Heart right ventricle (tissue), 16 donors: Measurements from ENCODE around the gene ANO10. TPM values are rescaled to one million over a fixed set of nuclear protein-coding genes. Genes with fewer than 3 reads are reported as not detected.

Experiments used
- ATAC-seq, 8 donors: fragments of 200-7000 bp; cut with Tn5 transposase; one replicate each; pipeline ENCODE4 v1.9.1; 2020; ENCODE audit warnings: mild to moderate bottlenecking in 8 of 8, moderate library complexity in 8 of 8, moderate number of reproducible peaks in 1 of 8
- DNase-seq, 2 donors: peaks; one replicate each; pipeline ENCODE4 v3.0.0-alpha.2; 2020
- H3K27ac ChIP-seq, 10 donors: fragments of 200-600 bp; sonication (generic) in 2 of 10; one replicate each; pipeline versions ENCODE4 v1.5.0 to v1.8.0; 2020 to 2022; ENCODE audit warnings: mild to moderate bottlenecking in 3 of 10
- H3K27me3 ChIP-seq, 7 donors: fragments of 200-600 bp; one replicate each; pipeline ENCODE4 v1.8.0; 2021 to 2022; ENCODE audit warnings: mild to moderate bottlenecking in 2 of 7
- H3K36me3 ChIP-seq, 9 donors: fragments of 200-600 bp; sonication (generic) in 1 of 9; one replicate each; pipeline versions ENCODE4 v1.5.0 to v1.8.0; 2020 to 2022; ENCODE audit warnings: mild to moderate bottlenecking in 2 of 9
- H3K4me1 ChIP-seq, 9 donors: fragments of 200-600 bp; sonication (generic) in 1 of 9; one replicate each; pipeline versions ENCODE4 v1.5.0 to v1.8.0; 2020 to 2022; ENCODE audit warnings: mild to moderate bottlenecking in 4 of 9
- H3K4me3 ChIP-seq, 10 donors: fragments of 200-600 bp; sonication (generic) in 2 of 10; one replicate each; pipeline versions ENCODE4 v1.5.0 to v1.8.0; 2020 to 2022; ENCODE audit warnings: mild to moderate bottlenecking in 7 of 10, moderate library complexity in 2 of 10
- H3K9me3 ChIP-seq, 11 donors: fragments of 200-600 bp in 10 of 11; sonication (generic) in 2 of 11; one replicate each; pipeline versions ENCODE4 v1.5.0 to v1.8.0; 2013 to 2022; ENCODE audit warnings: mild to moderate bottlenecking in 2 of 11, control low read depth in 1 of 11, moderate library complexity in 1 of 11
- CTCF ChIP-seq, 9 donors: fragments of 200-600 bp; sonication (generic) in 2 of 9; IDR thresholded peaks; one replicate each; pipeline versions ENCODE4 v1.5.0 to v1.8.0; 2021 to 2022; ENCODE audit warnings: antibody characterized with exemption in 9 of 9, mild to moderate bottlenecking in 5 of 9, moderate library complexity in 1 of 9
- WGBS, 2 donors: extraction: QIAGEN DNeasy Blood & Tissue Kit; methylation state at CpG; one replicate each; pipeline ENCODE4 v1.1.7; 2013; ENCODE audit warnings: inconsistent platforms in 1 of 2; 5-methylcytosine and 5-hydroxymethylcytosine counted together
- intact Hi-C, 10 donors: fragments of 100-400 bp; cut with DNase I; formaldehyde crosslinking; loops; one replicate each; pipeline versions ENCODE4 v1.11.1 to v1.14.2; 2022
- polyA plus RNA-seq, 2 donors: library from polyadenylated mRNA; stranded (reverse); fragments of 200-250 nt; gene quantifications; one replicate each; pipeline ENCODE4 v1.2.3, GENCODE V29; 2013
- total RNA-seq, 10 donors: library from RNA; stranded (reverse); fragmentation: NEBNext Ultra II Directional in 3 of 10; extraction: Animal tissue kit (Norgen Biotek cat#: 25700) in 3 of 10; gene quantifications; one replicate each; pipeline versions ENCODE4 v1.2.1 to v1.2.4, GENCODE V29; 2021 to 2023
- donor health status: Arrhythmogenic right ventricular cardiomyopathy.
- donor health status: ischemic (EF 13 %, LVEDD 7.1; RV severe dilation, severe dysfunction).
- donor health status: healthy with polysubstance abuse.
- donor health status: DM: no; HTN: yes; CAD: no.
- donor health status: DM: no; HTN: no; CAD: no.
- donor health status: ischemic (EF 25% LVEDD 6.9; RV normal size, moderate dysfunction).
- donor health status: ischemic (EF 25% LVEDD 5.7; RV mildly dilated, moderate dysfunction).
- donor health status: healthy.
- donor health status: DM: yes; HTN: yes; CAD: no.
- donor health status: Ischemic cardiomyopathy.
- donor health status: ischemic (EF 35%, LVEDD 5.7; RV mildly dilated, moderate dysfunction).
- donor health status: nonischemic (EF 11% LVEDD 7.7; RV severe dilation, severe dysfunction).
- donor health status: DM: yes; HTN: yes; CAD: no.
- donor health status: PGD.
- donor health status: ischemic (EF 29% LVEDD 5.4; RV normal size, mild dysfunction).
- donor health status: nonischemic (EF 23%, LVEDD 6.1; RV moderate dilation, normal function).

The ANO10 gene
- total and polyA plus RNA-seq, 12 donors = 7.1 to 24.2 (median 13.3) TPM

- ATAC-seq (no peak), DNase-seq (no peak)
- no peak overlapping the region for H3K4me3 ChIP-seq
- 93 to 95% methylated on average over 3 of the region's 3 CpGs for WGBS, 2 donors
- intact Hi-C loops = no loop called here
- H3K27me3 ChIP-seq = no peaks in the 10 kb centered on the region
- H3K9me3 ChIP-seq = peaks cover 0 to 14% (median 0%) of the 10 kb centered on the region in 11 donors
- H3K4me1 ChIP-seq = peaks cover 0 to 22% (median 8%) of the 10 kb centered on the region in 9 donors
- TF ChIP-seq CTCF (IDR thresholded peaks at IDR 0.05) = no peak
- H3K27ac ChIP-seq = no peak overlapping the region
- H3K36me3 ChIP-seq = peaks cover 0 to 19% (median 0%) of the 10 kb centered on the region in 9 donors
Measured at GRCh38 chr3:43587303-43587702, 34.5 kb downstream of the ANO10 start.

GRCh38 chr3:43584043-43584826 is 37.6 kb downstream of the ANO10 start:
- peaks cover 0 to 6% (median 0%) of the 10 kb centered on the region in 9 donors for H3K36me3 ChIP-seq
- peaks cover 0 to 22% (median 8%) of the 10 kb centered on the region in 9 donors for H3K4me1 ChIP-seq
- WGBS, 2 donors = 97 to 98% methylated on average over 14 of the region's 14 CpGs

GRCh38 chr3:43583481-43583880 is 38.3 kb downstream of the ANO10 start:
- Histone ChIP-seq H3K36me3 (peaks cover 0 to 8% (median 0%) of the 10 kb centered on the region in 9 donors), H3K4me1 (peaks cover 0 to 22% (median 8%) of the 10 kb centered on the region in 9 donors), H3K27me3 (no peaks in the 10 kb centered on the region), H3K4me3 (no peak overlapping the region), H3K9me3 (no peaks in the 10 kb centered on the region), H3K27ac (no peak overlapping the region)
- intact Hi-C loops = no loop called here
- TF ChIP-seq CTCF (IDR thresholded peaks at IDR 0.05) = no peak
- 88 to 92% methylated on average over 4 of the region's 4 CpGs for WGBS, 2 donors
- ATAC-seq (no peak), DNase-seq (no peak)

More at GRCh38 chr3:43584043-43584826, 37.6 kb downstream of the ANO10 start:
- H3K27ac ChIP-seq = no peak overlapping the region
- H3K27me3 ChIP-seq = no peaks in the 10 kb centered on the region
- ATAC-seq (no peak), DNase-seq (no peak)
- intact Hi-C loops = no loop called here
- no peak overlapping the region for H3K4me3 ChIP-seq
- TF ChIP-seq CTCF (IDR thresholded peaks at IDR 0.05) = no peak
- H3K9me3 ChIP-seq = no peaks in the 10 kb centered on the region

GRCh38 chr3:43582866-43583265 is 38.9 kb downstream of the ANO10 start:
- Histone ChIP-seq H3K36me3 (peaks cover 0 to 11% (median 4%) of the 10 kb centered on the region in 9 donors), H3K27me3 (no peaks in the 10 kb centered on the region), H3K4me1 (peaks cover 0 to 22% (median 8%) of the 10 kb centered on the region in 9 donors), H3K9me3 (no peaks in the 10 kb centered on the region), H3K27ac (peak overlapping the region in 2 of 10 donors; percentile 5 to 13), H3K4me3 (no peak overlapping the region)
- 57 to 61% methylated on average over 1 of the region's 1 CpG for WGBS, 2 donors
- DNase-seq = no peak
- no peak for TF ChIP-seq CTCF (IDR thresholded peaks at IDR 0.05)
- intact Hi-C loops = no loop called here
- ATAC-seq = no peak
